SK-N-SH (cell line): ENCODE data around the gene STRIT1. TPM values are rescaled to one million over a fixed set of nuclear protein-coding genes. Genes with fewer than 3 reads are reported as not detected.

Experiments
- CTCF ChIA-PET: fragments of 300-600, 350-600 bp; formaldehyde crosslinking; extraction: SDS; loops from one replicate; lab custom pipeline; 2021; lab: Yijun Ruan, JAX
- POLR2A ChIA-PET: fragments of 350-600 bp; sonication (Branson Sonifier 250); formaldehyde crosslinking; extraction: SDS; loops from one replicate; lab custom pipeline; 2020; ENCODE audit warnings: antibody characterized with exemption, inconsistent platforms; lab: Yijun Ruan, JAX
- DNase-seq: peaks from one replicate; pipeline ENCODE4 v3.0.0; 2012
- H2AFZ ChIP-seq: fragments of 200-600 bp; sonication (generic); 2 replicates; pipeline ENCODE4 v1.8.1; 2016; ENCODE audit warnings: antibody characterized with exemption, mild to moderate bottlenecking, low read depth
- H3F3A ChIP-seq: fragments of 200-600 bp; sonication (generic); replicated peaks from 2 replicates; pipeline ENCODE3; 2016; ENCODE audit warnings: antibody characterized with exemption, mild to moderate bottlenecking; ENCODE audit not compliant: insufficient read depth
- H3K27ac ChIP-seq, 2 experiments: fragments of 200-500 bp in 1 of 2; fragments of 200-600 bp in 1 of 2; sonication (Bioruptor generic) in 1 of 2; sonication (generic), shearing (Covaris generic) in 1 of 2; 2 replicates each; pipeline versions ENCODE4 v1.5.1 to v1.6.1; 2014 to 2016; ENCODE audit warnings: low read depth in 2 of 2, inconsistent platforms in 1 of 2, low read length in 1 of 2, mild to moderate bottlenecking in 1 of 2, mixed read lengths in 1 of 2
- H3K27me3 ChIP-seq: fragments of 200-600 bp; sonication (generic), shearing (Covaris generic); 2 replicates; pipeline ENCODE4 v1.6.1; 2016; ENCODE audit warnings: mixed run types; ENCODE audit not compliant: insufficient read depth
- H3K36me3 ChIP-seq, 2 experiments: fragments of 200-500 bp in 1 of 2; fragments of 200-600 bp in 1 of 2; sonication (Bioruptor generic) in 1 of 2; sonication (generic) in 1 of 2; replicated peaks in 1 of 2; 2 replicates each; pipeline versions ENCODE3 to v1.5.1; 2014 to 2016; ENCODE audit warnings: low read length in 1 of 2, mild to moderate bottlenecking in 1 of 2; ENCODE audit not compliant: insufficient read depth in 2 of 2, control insufficient read depth in 1 of 2
- H3K4me1 ChIP-seq, 2 experiments: fragments of 200-500 bp in 1 of 2; fragments of 200-600 bp in 1 of 2; sonication (Bioruptor generic) in 1 of 2; sonication (generic), shearing (Covaris generic) in 1 of 2; 2 replicates each; pipeline versions ENCODE4 v1.5.1 to v1.6.1; 2014 to 2016; ENCODE audit warnings: low read depth in 1 of 2, low read length in 1 of 2, mixed run types in 1 of 2; ENCODE audit not compliant: insufficient read depth in 2 of 2, control insufficient read depth in 1 of 2
- H3K4me2 ChIP-seq: fragments of 200-600 bp; sonication (generic), shearing (Covaris generic); 2 replicates; pipeline ENCODE4 v1.6.1; 2017; ENCODE audit warnings: mixed run types
- H3K4me3 ChIP-seq, 2 experiments: fragments of 200-500 bp in 1 of 2; fragments of 200-600 bp in 1 of 2; sonication (Bioruptor generic) in 1 of 2; sonication (generic), shearing (Covaris generic) in 1 of 2; 2 replicates each; pipeline versions ENCODE4 v1.5.1 to v1.8.1; 2014 to 2016; ENCODE audit warnings: low read depth in 2 of 2, inconsistent platforms in 1 of 2, low read length in 1 of 2, mild to moderate bottlenecking in 1 of 2, mixed read lengths in 1 of 2, moderate library complexity in 1 of 2
- H3K79me2 ChIP-seq: fragments of 200-600 bp; sonication (generic); 2 replicates; pipeline ENCODE4 v1.8.1; 2017; ENCODE audit warnings: mild to moderate bottlenecking; ENCODE audit not compliant: insufficient read depth
- H3K9ac ChIP-seq: fragments of 200-600 bp; sonication (generic); 2 replicates; pipeline ENCODE4 v1.6.1; 2017; ENCODE audit warnings: mixed run types
- H3K9me2 ChIP-seq: fragments of 200-600 bp; sonication (generic); 2 replicates; pipeline ENCODE4 v1.6.1; 2017; ENCODE audit warnings: mixed run types
- H3K9me3 ChIP-seq: fragments of 200-600 bp; sonication (generic); 2 replicates; pipeline ENCODE4 v1.6.1; 2017; ENCODE audit warnings: mixed run types, mild to moderate bottlenecking, moderate library complexity
- H4K20me1 ChIP-seq: fragments of 200-600 bp; sonication (generic); 2 replicates; pipeline ENCODE4 v1.6.1; 2017; ENCODE audit warnings: mild to moderate bottlenecking, mixed run types; ENCODE audit not compliant: insufficient read depth
- CHD2 ChIP-seq: fragments of 150-350 bp; IDR thresholded peaks from 2 replicates; pipeline ENCODE4 v1.6.1; 2018; ENCODE audit warnings: low read length; ENCODE audit not compliant: partially characterized antibody
- CTCF ChIP-seq: fragments of 200-600 bp; sonication (generic); IDR thresholded peaks from 2 replicates; pipeline ENCODE4 v1.6.1; 2017; ENCODE audit warnings: antibody characterized with exemption, mild to moderate bottlenecking, moderate library complexity
- ELF1 ChIP-seq: IDR thresholded peaks from 2 replicates; pipeline ENCODE4 v1.4.0; 2012
- EP300 ChIP-seq, 2 experiments: IDR thresholded peaks; 2 replicates each; pipeline versions ENCODE4 v1.4.0 to v1.6.1; 2012; ENCODE audit warnings: borderline replicate concordance in 1 of 2, low read depth in 1 of 2, low read length in 1 of 2
- FOSL2 ChIP-seq: IDR thresholded peaks from 2 replicates; pipeline ENCODE4 v1.4.0; 2012; ENCODE audit warnings: low read depth, mild to moderate bottlenecking, moderate library complexity, borderline replicate concordance
- FOXM1 ChIP-seq: IDR thresholded peaks from 2 replicates; pipeline ENCODE4 v1.4.0; 2012; ENCODE audit warnings: low read depth, mild to moderate bottlenecking
- GABPA ChIP-seq: IDR thresholded peaks from 2 replicates; pipeline ENCODE4 v1.4.0; 2012; ENCODE audit warnings: low read depth, mild to moderate bottlenecking
- GATA2 ChIP-seq: sonication (generic); formaldehyde crosslinking; IDR thresholded peaks from 2 replicates; pipeline ENCODE4 v1.5.0; 2020; ENCODE audit warnings: mild to moderate bottlenecking, missing genetic modification reagents
- IRF3 ChIP-seq: fragments of 150-350 bp; IDR thresholded peaks from 2 replicates; pipeline ENCODE4 v1.6.1; 2016; ENCODE audit warnings: mild to moderate bottlenecking, low read depth, low read length
- JUND ChIP-seq: IDR thresholded peaks from 2 replicates; pipeline ENCODE4 v1.4.0; 2012
- MAX ChIP-seq: IDR thresholded peaks from 2 replicates; pipeline ENCODE4 v1.4.0; 2012; ENCODE audit warnings: low read depth
- MEF2A ChIP-seq: IDR thresholded peaks from 2 replicates; pipeline ENCODE4 v1.4.0; 2012; ENCODE audit warnings: low read depth, borderline replicate concordance
- NRF1 ChIP-seq: IDR thresholded peaks from 2 replicates; pipeline ENCODE4 v1.6.1; 2012; ENCODE audit warnings: low read depth, mild to moderate bottlenecking, low read length
- POLR2AphosphoS5 ChIP-seq: IDR thresholded peaks from 2 replicates; pipeline ENCODE4 v1.6.1; 2012; ENCODE audit warnings: low read depth, low read length
- RCOR1 ChIP-seq: fragments of 150-350 bp; IDR thresholded peaks from 2 replicates; pipeline ENCODE4 v1.6.1; 2017; ENCODE audit warnings: antibody characterized with exemption, low read length
- REST ChIP-seq: IDR thresholded peaks from 2 replicates; pipeline ENCODE4 v1.6.1; 2012; ENCODE audit warnings: mild to moderate bottlenecking, low read depth, low read length, moderate library complexity
- RFX5 ChIP-seq: IDR thresholded peaks from 2 replicates; pipeline ENCODE4 v1.6.1; 2012; ENCODE audit warnings: mild to moderate bottlenecking, improper control_type of control experiment, low read length
- RXRA ChIP-seq: IDR thresholded peaks from 2 replicates; pipeline ENCODE4 v1.4.0; 2012; ENCODE audit warnings: low read depth, mild to moderate bottlenecking, borderline replicate concordance
- SIN3A ChIP-seq: IDR thresholded peaks from 2 replicates; pipeline ENCODE4 v1.6.1; 2012; ENCODE audit warnings: low read depth, mild to moderate bottlenecking, low read length, moderate library complexity, borderline replicate concordance
- TCF12 ChIP-seq: IDR thresholded peaks from 2 replicates; pipeline ENCODE4 v1.4.0; 2012
- TEAD4 ChIP-seq: IDR thresholded peaks from 2 replicates; pipeline ENCODE4 v1.4.0; 2012; ENCODE audit warnings: mild to moderate bottlenecking, borderline replicate concordance; ENCODE audit not compliant: insufficient read depth
- USF2 ChIP-seq: fragments of 150-350 bp; IDR thresholded peaks from 2 replicates; pipeline ENCODE4 v1.6.1; 2017; ENCODE audit warnings: antibody characterized with exemption, low read length, low read depth, borderline replicate concordance
- YY1 ChIP-seq: IDR thresholded peaks from 2 replicates; pipeline ENCODE4 v1.4.0; 2012; ENCODE audit warnings: low read depth, mild to moderate bottlenecking
- ZBTB33 ChIP-seq: IDR thresholded peaks from 2 replicates; pipeline ENCODE4 v1.4.0; 2012; ENCODE audit warnings: low read depth, borderline replicate concordance
- WGBS: methylation state at CpG from one replicate; pipeline ENCODE4 v1.1.6; 2017; ENCODE audit warnings: low lambda C conversion rate; 5-methylcytosine and 5-hydroxymethylcytosine counted together
- polyA plus RNA-seq, 3 experiments: library from polyadenylated mRNA; depleted of rRNA; stranded (reverse); fragments of >200 nt; gene quantifications; 2 replicates each; pipeline ENCODE4 v1.2.3, GENCODE V29; 2012

Gene STRIT1
- polyA plus RNA-seq, 1 of the 3 experiments (the other 2 are of a cell fraction) = not detected

GRCh38 chr3:155334215-155334913, 40.9 kb upstream of the STRIT1 start:
- Histone ChIP-seq H2AFZ (peak overlapping the region; percentile 56; the same call in 1 of the 2 replicates), H3K9me3 (no peaks in the 10 kb centered on the region), H3K4me3 (no peak overlapping the region), H3K4me1 (peaks cover 0 to 62% of the 10 kb centered on the region in 2 experiments; a peak in 2 of 4 replicates), H3F3A (no peaks in the 10 kb centered on the region), H3K36me3 (no peaks in the 10 kb centered on the region), H3K27me3 (no peaks in the 10 kb centered on the region), H3K79me2 (no peaks in the 10 kb centered on the region), H4K20me1 (no peaks in the 10 kb centered on the region), H3K4me2 (no peak overlapping the region), H3K27ac (peak overlapping the region in 1 of 2 experiments; percentile 98; a peak in 2 of 4 replicates), H3K9ac (no peak overlapping the region), H3K9me2 (no peaks in the 10 kb centered on the region)
- WGBS = 15% methylated on average over 3 of the region's 3 CpGs
- ChIA-PET POLR2A (no interaction called here), CTCF (interaction anchor here (1.8 to 4.5 kb wide), 3 partner anchors 11 to 368 kb away, joined by 11 to 33 read pairs (median 13); no protein-coding TSS in a partner anchor)
- DNase-seq = peak; percentile 20
- TF ChIP-seq TCF12 (peak; percentile 12; the same call in 1 of the 2 replicates), POLR2AphosphoS5 (no peak), ZBTB33 (no peak), EP300 (IDR thresholded peaks at IDR 0.05; ENCODE audit: borderline replicate concordance in 1 of 2, low read depth in 1 of 2, low read length in 1 of 2) (peak in 1 of 2 experiments; percentile 94; a peak in 2 of 4 replicates), SIN3A (no peak), GABPA (no peak), RXRA (no peak), FOSL2 (no peak), FOXM1 (no peak), RCOR1 (peak; percentile 71; the same call in 1 of the 2 replicates), YY1 (no peak), MAX (no peak), REST (no peak), GATA2 (peak; percentile 83), TEAD4 (no peak), IRF3 (no peak), USF2 (no peak), NRF1 (no peak), MEF2A (no peak), JUND (no peak), CTCF (no peak), CHD2 (peak; percentile 51), ELF1 (no peak), RFX5 (no peak)
